GM21786 (cell line): ENCODE measurements around the gene PHF23.

Experiments used
- ATAC-seq: cut with Tn5 transposase; IDR thresholded peaks from one replicate; pipeline ENCODE4 v1.9.1; 2021; ENCODE audit not compliant: unreplicated experiment

Gene PHF23

DNA sequence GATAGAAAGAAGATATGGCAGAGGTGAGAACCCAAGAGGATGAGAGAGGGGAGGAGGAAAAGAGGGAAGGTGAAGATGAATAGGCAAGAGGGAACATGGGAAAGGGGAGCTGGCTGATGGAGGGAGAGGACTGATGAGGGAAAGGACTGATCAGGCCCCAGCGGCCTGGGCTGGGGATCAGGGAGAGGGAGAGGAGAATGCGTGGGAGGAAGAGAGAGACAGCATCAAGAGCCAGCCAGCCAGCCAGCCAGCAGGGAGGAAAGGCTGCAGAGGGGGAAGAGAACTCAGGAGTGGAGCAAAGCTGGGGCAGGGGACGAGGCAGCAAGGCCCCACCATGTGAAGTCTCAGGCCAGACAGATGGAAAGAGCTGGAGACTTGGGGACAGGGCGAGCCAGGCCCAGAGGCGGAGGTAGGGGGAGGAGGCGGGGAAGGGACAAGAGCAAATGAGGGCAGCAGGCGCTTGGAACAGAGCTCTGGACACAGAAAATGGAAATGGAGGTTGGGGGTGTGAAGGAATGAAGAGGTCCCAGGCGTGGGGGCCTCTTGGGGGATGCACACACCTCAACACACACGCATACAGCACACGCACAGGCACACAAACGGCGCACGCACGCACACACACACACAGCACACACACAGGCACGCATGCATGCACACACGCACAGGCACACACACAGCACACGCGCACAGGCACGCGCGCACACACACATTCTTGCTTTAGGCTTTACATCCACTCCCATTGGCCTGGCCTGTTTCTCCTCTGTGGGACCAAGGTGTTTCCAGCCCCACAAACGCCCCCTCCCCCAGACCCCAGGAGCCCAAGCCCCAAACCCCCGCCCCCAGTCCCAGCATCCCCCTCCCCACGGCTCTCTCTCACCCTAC lies 31.9 kb downstream of the PHF23 start:
- ATAC-seq, result no peak

DNA sequence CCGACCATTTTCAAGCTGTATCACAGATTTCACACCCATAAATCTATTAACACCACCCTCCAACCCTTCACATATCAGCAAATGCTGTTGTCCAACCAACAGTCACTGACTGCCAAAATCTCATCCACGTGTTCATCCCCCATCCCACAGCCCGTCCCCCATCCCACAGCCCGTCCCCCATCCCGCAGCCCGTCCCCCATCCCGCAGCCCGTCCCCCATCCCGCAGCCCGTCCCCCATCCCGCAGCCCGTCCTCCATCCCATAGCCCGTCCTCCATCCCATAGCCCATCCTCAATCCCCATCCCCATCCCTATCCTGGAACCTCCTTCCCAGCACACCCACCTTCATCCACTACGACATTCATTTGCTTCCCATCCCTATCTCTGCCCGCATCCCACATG lies 33.7 kb downstream of the PHF23 start:
- no peak for ATAC-seq

DNA sequence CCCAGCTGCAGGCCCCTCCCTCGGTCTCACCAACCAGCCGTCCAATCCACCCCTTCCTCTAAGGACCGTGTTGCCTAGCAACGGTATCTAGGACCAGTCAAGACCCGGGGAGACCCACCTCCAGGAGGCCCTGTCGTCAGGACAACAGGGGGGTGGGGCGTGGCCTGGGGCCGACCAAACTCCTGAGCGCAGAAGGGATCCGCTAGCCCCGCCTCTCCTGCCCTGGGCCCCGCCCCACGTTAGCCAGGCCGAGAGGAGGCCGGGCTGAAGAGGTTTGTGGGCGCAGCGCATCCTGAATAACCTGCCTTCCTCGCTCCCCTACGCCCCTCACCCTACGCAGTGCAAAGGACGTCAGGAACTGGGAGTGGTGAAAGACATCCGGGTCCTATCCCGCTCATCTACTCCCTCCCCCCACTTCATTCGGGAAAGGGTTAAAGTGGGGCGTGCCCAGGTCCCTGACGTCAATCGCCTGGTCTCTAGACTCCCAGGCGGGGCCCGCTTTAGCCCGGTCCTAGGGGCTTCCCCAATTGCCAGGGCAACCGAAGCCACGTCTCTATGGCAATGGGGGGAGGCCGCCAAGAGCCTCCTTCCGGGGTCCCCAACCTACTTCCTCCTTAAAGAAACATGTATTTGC lies 34.3 kb downstream of the PHF23 start:
- ATAC-seq, result peak; percentile 82

DNA sequence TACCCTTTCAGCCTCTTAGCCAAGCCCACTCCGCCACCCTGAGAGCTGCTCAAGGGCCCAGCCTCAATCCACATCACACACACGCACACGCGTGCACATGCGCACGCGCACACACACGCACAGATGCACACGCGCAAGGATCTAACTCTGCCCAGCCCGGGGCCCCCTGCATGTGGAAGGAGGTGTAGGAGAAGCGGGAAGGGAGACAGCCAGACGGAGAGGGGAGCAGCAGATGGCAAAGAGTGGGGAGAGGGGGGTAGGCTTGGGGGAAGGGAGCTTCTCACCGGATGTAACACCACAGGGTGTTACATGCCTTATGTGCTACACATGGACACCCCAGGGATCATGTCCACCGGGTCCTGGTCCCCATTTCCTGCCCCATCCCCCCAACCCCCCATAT lies 34.9 kb downstream of the PHF23 start:
- ATAC-seq, result no peak

DNA sequence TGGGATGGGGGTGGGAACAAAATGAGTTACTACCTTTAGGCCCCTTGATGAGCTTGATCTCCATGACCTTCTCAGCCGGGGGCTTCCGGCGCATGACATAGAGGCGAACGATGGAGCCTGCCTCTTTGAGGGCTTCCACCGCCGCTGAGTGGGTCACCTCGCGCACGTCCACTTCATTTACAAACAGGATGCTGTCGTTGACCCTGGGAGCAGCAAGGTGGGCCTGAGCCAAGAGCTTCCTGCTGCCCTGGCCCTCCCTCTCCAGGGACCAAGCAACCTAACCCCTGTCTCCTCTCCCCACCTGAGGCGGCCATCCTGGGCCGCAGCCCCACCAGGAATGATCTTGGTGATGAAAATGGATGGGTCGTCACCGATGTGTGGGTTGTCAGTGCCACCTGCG lies 35.9 kb downstream of the PHF23 start:
- ATAC-seq, result no peak

DNA sequence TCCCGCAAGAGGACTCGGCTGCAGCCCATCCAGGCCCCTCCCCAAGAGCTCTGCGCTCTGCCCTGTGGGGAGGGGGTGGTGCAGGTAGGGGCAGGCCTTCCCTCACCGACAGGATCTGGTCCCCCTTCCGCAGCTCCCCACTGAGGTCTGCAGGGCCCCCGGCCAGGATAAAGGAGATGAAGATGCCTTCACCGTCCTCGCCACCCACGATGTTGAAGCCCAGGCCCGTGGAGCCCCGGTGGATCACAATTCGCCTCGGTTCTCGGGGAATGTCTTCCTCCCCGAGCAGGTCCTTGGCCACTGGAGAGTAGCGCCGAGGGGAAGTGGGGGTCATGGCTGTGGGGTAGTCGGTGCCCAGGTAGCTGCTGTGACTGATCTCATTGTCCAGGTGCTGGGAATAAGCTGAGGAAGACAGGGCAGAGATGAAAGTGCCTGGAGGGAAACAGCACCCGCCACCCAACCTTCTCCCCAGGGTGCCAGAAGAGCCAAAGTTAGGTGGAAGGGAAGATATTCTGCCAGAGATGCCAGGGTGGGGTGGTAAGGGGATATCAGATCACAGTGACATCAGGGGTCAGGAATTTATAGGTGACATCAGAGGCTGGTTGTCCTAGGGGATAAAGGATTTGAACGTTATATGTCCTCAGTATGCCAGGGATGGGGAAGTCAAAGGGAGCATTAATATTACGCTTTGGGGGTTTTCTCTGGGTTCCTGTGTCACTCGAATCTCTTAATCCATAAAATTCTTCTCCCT lies 42.4 kb downstream of the PHF23 start:
- ATAC-seq, result no peak

DNA sequence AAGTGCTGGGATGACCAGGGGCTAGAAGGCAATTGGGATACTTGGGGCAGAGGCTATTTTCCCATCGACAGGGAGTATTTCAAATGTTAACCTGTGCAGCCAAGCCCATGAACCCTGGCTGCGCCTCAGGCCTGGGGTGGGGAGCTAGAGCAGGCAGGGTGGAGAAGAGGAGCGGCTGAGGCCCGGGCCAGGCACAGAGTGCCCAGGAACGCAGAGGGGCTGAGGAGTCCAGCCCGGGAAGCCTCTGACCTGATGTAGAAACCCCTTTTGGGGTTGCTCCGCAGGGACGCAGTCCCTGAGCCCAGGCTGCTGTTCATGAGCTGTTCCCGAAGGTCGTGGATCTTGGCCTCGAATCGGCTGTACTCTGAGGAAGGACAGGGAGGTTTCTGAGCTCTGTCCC lies 43.3 kb downstream of the PHF23 start:
- ATAC-seq, result no peak

DNA sequence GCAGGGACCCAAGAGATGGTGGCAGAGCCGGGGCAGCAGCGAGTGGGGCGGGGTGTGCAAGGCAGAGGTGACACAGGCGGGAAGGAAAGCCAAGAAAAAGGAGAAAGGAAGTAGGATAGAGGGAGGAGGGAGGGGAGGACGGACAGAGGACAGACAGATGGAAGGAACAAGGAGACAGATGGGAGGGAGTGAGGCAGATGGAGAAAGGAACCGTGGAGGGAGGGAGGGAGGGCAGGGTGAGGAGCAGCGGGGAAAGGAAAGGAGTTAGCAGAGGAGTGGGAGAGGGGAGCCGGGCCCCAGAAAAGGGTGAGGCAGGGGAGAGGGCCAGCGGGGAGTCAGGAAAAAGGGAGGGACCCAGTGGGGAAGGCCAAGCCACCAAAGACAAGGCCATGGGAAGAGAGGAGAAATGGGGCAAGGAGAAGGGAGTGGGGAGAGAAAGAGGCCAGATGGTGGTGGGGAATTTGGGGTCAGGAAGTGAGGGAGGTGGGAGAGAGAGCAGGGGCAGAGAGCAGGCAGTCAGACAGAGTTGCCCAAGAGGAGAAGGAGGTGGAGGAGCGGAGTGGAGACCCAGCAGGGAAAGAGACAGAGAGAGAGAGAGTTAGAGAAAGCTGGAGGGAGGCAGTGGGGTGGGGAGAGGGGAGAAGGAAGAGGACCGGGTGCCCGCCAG lies 46.9 kb downstream of the PHF23 start:
- ATAC-seq, result no peak

DNA sequence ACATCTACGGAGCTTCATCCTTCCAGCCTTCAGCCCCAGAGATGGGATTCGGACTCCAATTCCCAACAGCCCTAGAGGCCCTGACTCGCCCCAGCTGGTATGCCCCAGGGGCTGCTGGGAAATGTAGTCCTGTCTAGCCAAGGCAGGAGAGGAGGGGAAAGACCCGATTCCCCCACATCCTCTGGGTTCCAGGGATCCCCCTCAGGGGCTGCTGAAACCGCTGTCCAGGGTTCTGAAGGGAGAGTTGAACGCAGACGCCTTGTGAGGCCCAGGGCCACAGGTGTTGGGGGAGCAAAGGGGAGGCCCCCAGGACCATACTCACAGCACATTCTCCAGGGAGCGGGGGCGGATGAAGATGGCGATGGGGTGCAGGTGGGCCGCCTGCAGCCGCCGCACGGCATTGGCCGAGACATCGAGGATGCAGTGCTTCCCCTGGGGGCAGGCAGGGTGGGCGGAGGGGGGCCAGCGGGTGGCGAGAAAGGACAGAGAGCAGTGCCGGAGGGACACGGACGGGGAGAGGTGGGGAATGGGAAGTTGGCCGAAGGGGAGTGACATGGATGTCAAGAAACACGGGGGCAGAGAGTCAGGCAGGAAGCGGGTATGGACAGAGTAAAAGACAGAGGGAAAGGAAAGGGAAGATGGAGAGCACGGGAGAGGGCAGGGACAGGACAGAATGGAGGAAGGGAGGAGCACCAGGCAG lies 47.5 kb downstream of the PHF23 start:
- no peak for ATAC-seq

DNA sequence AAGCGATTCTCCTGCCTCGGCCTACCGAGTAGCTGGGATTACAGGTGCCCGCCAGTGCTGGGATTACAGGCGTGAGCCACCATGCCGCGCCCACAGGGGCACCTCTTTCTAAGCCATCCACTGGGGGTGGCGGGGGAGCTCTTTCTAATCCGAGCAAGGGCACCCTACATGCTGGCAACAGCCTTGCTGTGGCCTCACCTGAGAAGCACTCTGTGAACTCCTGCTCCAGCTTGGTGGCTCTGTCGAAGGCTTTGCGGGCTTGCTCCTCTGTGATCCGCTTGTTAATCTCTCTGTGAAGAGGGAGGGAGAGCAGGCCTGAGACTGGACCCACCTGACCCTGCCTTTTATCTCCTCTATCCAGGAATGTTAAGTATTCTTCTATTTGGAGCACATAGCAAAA lies 48.2 kb downstream of the PHF23 start:
- ATAC-seq, result no peak

DNA sequence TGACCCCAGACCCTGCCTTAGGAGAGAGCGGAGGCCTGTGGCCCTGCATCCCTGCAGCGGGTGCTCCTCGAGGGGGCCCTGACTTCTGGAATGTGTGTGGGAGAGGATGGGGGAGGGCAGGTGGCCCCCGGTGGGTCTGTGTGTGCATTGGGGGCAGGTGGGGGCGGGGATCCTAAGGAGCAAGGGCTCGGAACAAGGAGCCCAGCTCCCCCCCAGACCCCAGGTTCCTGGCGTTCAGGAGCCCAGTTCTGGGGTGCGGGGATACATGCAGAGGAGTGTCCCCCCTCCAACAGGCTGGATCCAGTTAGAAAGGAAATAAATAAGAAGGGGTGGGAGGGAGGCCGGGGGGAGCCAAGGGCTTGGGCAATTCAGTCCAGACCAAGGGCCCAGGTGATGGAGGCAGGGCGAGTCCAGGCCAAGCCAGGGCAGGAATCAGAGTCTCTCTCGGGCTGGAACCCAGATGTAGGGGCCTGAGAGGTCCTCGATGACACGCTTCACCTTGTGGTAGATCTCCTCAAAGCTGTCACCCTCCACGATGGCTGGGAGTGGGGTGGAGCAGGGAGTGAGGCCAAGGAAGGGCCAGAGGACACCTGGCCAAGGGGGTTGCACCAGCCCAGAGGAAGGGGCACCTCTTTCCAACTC lies 48.9 kb downstream of the PHF23 start:
- ATAC-seq, result no peak

DNA sequence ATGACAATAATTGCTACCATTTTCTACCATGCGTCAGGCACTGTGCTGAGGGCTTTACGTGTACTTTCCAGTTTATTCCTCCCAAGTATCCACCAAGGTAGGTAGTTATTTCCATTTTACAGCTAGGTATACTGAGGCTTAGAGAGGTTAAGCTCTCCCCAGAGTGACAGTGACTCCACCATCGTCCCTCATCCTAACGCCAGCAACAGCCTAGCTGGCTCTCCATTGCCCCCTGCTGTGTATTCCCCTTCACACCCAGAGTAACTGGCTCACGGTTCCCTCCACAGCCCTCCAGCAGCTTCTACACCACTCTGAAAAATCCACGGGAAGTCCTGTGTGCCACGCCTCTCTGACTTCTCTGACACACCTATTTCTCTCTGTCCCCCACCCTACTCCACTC lies 53.0 kb downstream of the PHF23 start:
- no peak for ATAC-seq
